Panc1 (cell line): ENCODE results near the gene TBCD. TPM values are rescaled to one million over a fixed set of nuclear protein-coding genes. Genes with fewer than 3 reads are reported as not detected.

Experiments used
- ATAC-seq: fragments of 200-7000 bp; cut with Tn5 transposase; 2 replicates; pipeline ENCODE4 v1.9.1; 2020; ENCODE audit warnings: mild to moderate bottlenecking, moderate library complexity
- BruUV-seq: library from RNA; stranded (reverse); fragments of 400-500 nt; replicated peaks from 2 replicates; lab custom pipeline; 2021; lab: Mats Ljungman, UMichigan
- CTCF ChIA-PET: fragments of 300-600 bp; sonication (Branson Sonifier 250); formaldehyde crosslinking; loops from one replicate; lab custom pipeline; 2022; ENCODE audit warnings: antibody characterized with exemption; lab: Charles Lee
- POLR2A ChIA-PET: fragments of 300-600 bp; sonication (Branson Sonifier 250); formaldehyde crosslinking; loops from one replicate; lab custom pipeline; 2022; ENCODE audit warnings: antibody characterized with exemption; lab: Charles Lee
- DNase-seq: peaks from one replicate; pipeline ENCODE4 v3.0.0-alpha.2; 2010; ENCODE audit warnings: low read depth, low spot score
- H3K27ac ChIP-seq: 2 replicates; pipeline ENCODE4 v1.5.1; 2011; ENCODE audit warnings: mild to moderate bottlenecking, low read length, inconsistent platforms
- H3K27me3 ChIP-seq: fragments of 200-500 bp; sonication (Bioruptor generic); 2 replicates; pipeline ENCODE4 v1.6.0; 2014; ENCODE audit warnings: low read length, inconsistent platforms; ENCODE audit not compliant: control insufficient read depth, insufficient read depth
- H3K36me3 ChIP-seq: fragments of 200-500 bp; sonication (Bioruptor generic); 2 replicates; pipeline ENCODE4 v1.5.1; 2014; ENCODE audit warnings: inconsistent platforms, mild to moderate bottlenecking, low read length, moderate library complexity; ENCODE audit not compliant: control insufficient read depth, insufficient read depth
- H3K4me1 ChIP-seq: 2 replicates; pipeline ENCODE4 v1.5.1; 2011; ENCODE audit warnings: inconsistent platforms, mild to moderate bottlenecking, low read length, moderate library complexity; ENCODE audit not compliant: control insufficient read depth, insufficient read depth
- H3K4me3 ChIP-seq, 2 experiments: 2 replicates each; pipeline ENCODE4 v1.5.1; 2011 to 2012; ENCODE audit warnings: low read depth in 2 of 2, low read length in 2 of 2, mild to moderate bottlenecking in 2 of 2, inconsistent platforms in 1 of 2, moderate library complexity in 1 of 2
- H3K9me3 ChIP-seq: fragments of 200-500 bp; sonication (Bioruptor generic); 2 replicates; pipeline ENCODE4 v1.5.1; 2014; ENCODE audit warnings: low read depth, mild to moderate bottlenecking, inconsistent platforms, low read length, moderate library complexity; ENCODE audit not compliant: control insufficient read depth, insufficient read depth
- POLR2AphosphoS5 ChIP-seq: IDR thresholded peaks from 2 replicates; pipeline ENCODE4 v1.6.1; 2012; ENCODE audit warnings: mild to moderate bottlenecking, low read depth, low read length, moderate library complexity
- SIN3A ChIP-seq: IDR thresholded peaks from 2 replicates; pipeline ENCODE4 v1.6.1; 2012; ENCODE audit warnings: low read depth, mild to moderate bottlenecking, low read length, moderate library complexity, borderline replicate concordance; ENCODE audit not compliant: insufficient read depth
- TCF7L2 ChIP-seq: IDR thresholded peaks from 2 replicates; pipeline ENCODE4 v1.6.1; 2011; ENCODE audit warnings: mild to moderate bottlenecking, low read depth, low read length, inconsistent platforms
- in situ Hi-C: cut with HindIII; loops from 2 replicates; pipeline ENCODE4 v1.10.0; 2016; ENCODE audit warnings: low sequenced_read_pairs, low pct_unique_long_range_greater_than_20kb
- intact Hi-C: fragments of 100-400 bp; cut with micrococcal nuclease; formaldehyde crosslinking; loops from one replicate; pipeline ENCODE4 v1.10.0; 2022; ENCODE audit not compliant: unreplicated experiment
- total RNA-seq: library from RNA; stranded (reverse); gene quantifications from one replicate; pipeline ENCODE4 v1.2.1, GENCODE V29; 2021; ENCODE audit not compliant: unreplicated experiment
- TF ChIP-seq, protein P1 (sequence below), 2 experiments: IDR thresholded peaks; 2 replicates each; pipeline ENCODE4 v1.6.1; 2011 to 2012; ENCODE audit warnings: low read depth in 2 of 2, control low read depth in 1 of 2, low read length in 1 of 2, mild to moderate bottlenecking in 1 of 2, moderate library complexity in 1 of 2; ENCODE audit not compliant: insufficient read depth in 1 of 2
- TF ChIP-seq, protein P2 (sequence below): fragments of 450-650 bp; IDR thresholded peaks from 2 replicates; pipeline ENCODE4 v1.5.1; 2017; ENCODE audit warnings: mild to moderate bottlenecking

Gene TBCD
- total RNA-seq, 1 experiment from 2014 or later: 186 TPM

DNA sequence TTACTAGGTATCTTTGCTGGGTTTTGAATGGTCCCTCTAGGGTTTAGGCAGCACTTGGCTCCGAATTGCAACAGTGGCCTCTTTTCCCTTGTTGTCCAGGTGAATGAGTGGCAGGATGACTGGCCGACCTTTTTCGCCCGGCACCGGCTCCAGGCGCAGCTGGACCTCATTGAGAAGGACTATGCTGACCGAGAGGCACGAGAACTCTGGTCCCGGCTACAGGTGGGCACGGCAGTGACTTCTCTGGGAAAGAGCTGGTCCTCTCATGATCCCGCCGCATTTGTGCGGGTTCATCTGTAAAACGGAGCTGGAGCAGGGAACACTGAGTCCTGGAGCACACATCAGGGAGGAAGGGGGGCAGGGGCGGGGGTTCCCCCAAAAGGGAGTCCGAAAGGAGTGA, 3.1 kb upstream of the TBCD start:
- in situ Hi-C loops: no loop called here
- Histone ChIP-seq H3K27me3 (no peaks in the 10 kb centered on the region), H3K4me3 (no peak overlapping the region)

GRCh38 chr17:82750241-82750908, 1.5 kb upstream of the TBCD start:
- no TSS peak for BruUV-seq
- Histone ChIP-seq H3K27me3 (no peaks in the 10 kb centered on the region), H3K36me3 (no peaks in the 10 kb centered on the region; the same call in 1 of the 2 replicates), H3K4me3 (no peak overlapping the region), H3K4me1 (peaks cover 19% of the 10 kb centered on the region), H3K9me3 (no peaks in the 10 kb centered on the region), H3K27ac (no peak overlapping the region)
- ChIA-PET POLR2A (no interaction called here), CTCF (no interaction called here)
- ATAC-seq (no peak), DNase-seq (no peak)
- intact Hi-C loops: no loop called here
- TF ChIP-seq, protein P1, sequence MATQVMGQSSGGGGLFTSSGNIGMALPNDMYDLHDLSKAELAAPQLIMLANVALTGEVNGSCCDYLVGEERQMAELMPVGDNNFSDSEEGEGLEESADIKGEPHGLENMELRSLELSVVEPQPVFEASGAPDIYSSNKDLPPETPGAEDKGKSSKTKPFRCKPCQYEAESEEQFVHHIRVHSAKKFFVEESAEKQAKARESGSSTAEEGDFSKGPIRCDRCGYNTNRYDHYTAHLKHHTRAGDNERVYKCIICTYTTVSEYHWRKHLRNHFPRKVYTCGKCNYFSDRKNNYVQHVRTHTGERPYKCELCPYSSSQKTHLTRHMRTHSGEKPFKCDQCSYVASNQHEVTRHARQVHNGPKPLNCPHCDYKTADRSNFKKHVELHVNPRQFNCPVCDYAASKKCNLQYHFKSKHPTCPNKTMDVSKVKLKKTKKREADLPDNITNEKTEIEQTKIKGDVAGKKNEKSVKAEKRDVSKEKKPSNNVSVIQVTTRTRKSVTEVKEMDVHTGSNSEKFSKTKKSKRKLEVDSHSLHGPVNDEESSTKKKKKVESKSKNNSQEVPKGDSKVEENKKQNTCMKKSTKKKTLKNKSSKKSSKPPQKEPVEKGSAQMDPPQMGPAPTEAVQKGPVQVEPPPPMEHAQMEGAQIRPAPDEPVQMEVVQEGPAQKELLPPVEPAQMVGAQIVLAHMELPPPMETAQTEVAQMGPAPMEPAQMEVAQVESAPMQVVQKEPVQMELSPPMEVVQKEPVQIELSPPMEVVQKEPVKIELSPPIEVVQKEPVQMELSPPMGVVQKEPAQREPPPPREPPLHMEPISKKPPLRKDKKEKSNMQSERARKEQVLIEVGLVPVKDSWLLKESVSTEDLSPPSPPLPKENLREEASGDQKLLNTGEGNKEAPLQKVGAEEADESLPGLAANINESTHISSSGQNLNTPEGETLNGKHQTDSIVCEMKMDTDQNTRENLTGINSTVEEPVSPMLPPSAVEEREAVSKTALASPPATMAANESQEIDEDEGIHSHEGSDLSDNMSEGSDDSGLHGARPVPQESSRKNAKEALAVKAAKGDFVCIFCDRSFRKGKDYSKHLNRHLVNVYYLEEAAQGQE (IDR thresholded peaks at IDR 0.05; ENCODE audit: insufficient read depth in 1 of 2, low read depth in 2 of 2, low read length in 1 of 2): no peak
- TF ChIP-seq, protein P2, sequence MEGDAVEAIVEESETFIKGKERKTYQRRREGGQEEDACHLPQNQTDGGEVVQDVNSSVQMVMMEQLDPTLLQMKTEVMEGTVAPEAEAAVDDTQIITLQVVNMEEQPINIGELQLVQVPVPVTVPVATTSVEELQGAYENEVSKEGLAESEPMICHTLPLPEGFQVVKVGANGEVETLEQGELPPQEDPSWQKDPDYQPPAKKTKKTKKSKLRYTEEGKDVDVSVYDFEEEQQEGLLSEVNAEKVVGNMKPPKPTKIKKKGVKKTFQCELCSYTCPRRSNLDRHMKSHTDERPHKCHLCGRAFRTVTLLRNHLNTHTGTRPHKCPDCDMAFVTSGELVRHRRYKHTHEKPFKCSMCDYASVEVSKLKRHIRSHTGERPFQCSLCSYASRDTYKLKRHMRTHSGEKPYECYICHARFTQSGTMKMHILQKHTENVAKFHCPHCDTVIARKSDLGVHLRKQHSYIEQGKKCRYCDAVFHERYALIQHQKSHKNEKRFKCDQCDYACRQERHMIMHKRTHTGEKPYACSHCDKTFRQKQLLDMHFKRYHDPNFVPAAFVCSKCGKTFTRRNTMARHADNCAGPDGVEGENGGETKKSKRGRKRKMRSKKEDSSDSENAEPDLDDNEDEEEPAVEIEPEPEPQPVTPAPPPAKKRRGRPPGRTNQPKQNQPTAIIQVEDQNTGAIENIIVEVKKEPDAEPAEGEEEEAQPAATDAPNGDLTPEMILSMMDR: no peak
- in situ Hi-C loops: no loop called here

More for the DNA sequence above, 3.1 kb upstream of the TBCD start:
- Histone ChIP-seq H3K4me1 (peaks cover 3% of the 10 kb centered on the region), H3K36me3 (no peaks in the 10 kb centered on the region; the same call in 1 of the 2 replicates), H3K9me3 (no peaks in the 10 kb centered on the region), H3K27ac (no peak overlapping the region)
- TF ChIP-seq TCF7L2: no peak
- no peak for TF ChIP-seq POLR2AphosphoS5
- TF ChIP-seq, protein P2: no peak
- TF ChIP-seq, protein P1 (IDR thresholded peaks at IDR 0.05; ENCODE audit: insufficient read depth in 1 of 2, low read depth in 2 of 2, low read length in 1 of 2): no peak
- TF ChIP-seq SIN3A: no peak
- BruUV-seq: no TSS peak
- ATAC-seq (no peak), DNase-seq (no peak)
- CTCF ChIA-PET: no interaction called here
- POLR2A ChIA-PET: no interaction called here
- intact Hi-C loops: no loop called here
